GM15510 (cell line): ENCODE data around the gene VPS33B.

Source experiments
- POLR2A ChIP-seq: IDR thresholded peaks from 3 replicates; pipeline ENCODE4 v1.6.1; 2011; ENCODE audit warnings: borderline replicate concordance; ENCODE audit not compliant: insufficient read length; ENCODE audit errors: extremely low read depth

Gene VPS33B

DNA sequence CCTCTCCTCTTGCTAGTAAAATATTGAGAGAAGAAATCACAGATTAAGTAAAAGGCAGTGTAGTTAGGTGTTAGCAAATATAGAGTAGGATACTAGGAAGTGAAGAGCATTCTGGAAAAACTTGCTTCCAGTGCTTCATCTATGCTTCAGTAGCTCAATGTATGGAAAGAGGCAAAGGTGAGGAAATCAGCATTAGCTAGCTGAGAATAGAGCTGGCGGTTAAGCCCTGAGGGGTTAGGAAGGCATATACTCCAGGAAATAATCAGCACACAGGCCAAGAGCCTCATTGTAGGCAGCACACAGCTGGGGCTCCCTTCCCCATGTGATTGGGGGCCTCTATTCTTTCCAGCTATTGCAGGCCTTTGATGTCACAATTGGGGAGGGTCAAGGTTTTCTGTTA is 54.0 kb downstream of the VPS33B start:
- TF ChIP-seq POLR2A: no peak

DNA sequence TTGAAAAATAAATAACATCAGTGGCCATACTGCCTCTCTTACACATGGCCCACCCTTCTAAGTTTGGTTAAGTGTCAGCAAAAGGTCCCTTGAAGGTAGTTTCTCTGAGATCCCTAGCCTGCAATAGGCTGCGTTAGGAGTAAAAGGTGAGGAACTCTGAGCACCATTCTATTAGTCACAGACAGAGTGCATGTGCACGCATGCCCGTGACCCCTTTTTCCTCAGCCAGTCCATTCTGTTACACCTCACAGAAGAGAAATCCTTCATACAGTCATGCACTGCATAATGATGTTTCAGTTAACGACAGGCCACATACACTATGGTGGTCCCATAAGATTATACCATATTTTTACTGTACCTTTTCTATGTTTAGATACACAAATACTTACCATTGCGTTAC is 55.2 kb downstream of the VPS33B start:
- TF ChIP-seq POLR2A: no peak

DNA sequence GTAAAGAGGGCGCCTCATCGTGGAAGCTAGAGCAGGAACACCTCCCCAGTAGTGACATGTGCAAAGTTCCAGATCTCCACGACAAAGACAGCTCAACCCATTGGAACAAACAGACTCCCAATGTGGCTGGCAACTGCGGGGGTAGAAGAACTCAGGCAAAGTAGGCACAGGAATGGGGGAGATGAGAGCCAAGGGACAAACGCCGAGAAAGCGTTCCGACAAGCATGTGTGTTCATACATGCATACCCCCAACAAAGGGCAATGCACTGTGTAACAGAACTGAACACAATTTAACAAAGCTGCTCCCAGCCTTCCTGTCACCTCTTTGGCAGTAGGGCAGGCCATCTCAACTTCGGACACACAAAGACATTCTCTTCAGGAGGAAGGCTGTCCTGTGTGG is 56.1 kb downstream of the VPS33B start:
- TF ChIP-seq POLR2A: no peak

DNA sequence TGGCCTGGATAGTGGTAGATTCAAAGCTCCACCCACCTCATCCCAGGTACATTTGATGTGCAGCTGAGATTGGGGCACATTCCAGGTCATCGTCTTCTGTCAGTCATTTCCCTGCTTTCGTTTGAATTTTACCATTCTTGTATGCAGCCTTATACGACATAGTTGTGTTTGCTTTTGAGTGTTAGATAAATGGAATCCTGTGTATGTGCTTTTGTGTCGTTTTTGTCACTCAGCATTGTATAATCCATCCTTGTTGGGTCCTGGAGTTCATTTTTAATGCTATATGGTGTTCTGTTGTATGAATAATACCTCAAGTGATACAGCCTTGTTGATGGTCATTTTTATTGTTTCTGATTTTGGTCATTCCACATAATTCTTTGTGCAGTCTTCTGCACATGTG is 60.4 kb downstream of the VPS33B start:
- TF ChIP-seq POLR2A: no peak

DNA sequence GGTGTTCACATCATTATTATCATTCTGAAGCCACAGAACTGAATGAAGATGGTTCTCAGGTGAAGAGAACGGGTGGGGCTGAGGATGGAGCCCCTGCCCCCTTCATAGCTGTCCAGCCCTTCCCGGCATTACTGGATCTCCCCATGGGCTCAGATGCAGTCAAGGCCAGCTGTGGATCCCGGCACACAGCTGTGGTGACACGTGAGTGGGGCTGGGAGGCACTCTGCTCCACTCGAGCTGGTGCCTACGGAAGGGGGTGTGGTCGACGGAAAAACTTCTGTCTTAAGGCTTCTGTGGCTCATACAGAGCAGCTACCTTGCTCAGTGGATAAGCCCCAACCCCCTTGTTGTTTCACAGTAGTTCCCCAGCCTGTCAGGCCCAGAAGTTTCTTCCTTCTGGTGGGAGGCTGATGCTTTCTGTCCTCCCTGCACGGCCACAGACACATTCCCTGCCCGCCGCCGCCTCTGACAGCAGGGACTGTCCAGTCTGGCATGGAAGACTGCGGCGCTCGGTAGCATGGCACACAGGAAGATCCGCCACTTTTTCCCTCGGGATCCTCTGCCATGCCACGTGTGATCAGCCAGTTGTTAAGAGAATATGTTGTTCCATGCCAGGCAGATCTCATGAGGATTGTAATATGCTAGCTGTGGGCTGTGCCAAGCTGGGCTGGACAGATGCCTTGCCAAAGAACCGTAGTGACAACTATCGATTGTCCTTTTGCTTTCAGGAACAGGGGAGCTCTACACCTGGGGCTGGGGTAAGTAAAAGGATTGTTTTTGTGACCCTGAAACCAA is 61.9 kb downstream of the VPS33B start:
- no peak for TF ChIP-seq POLR2A

DNA sequence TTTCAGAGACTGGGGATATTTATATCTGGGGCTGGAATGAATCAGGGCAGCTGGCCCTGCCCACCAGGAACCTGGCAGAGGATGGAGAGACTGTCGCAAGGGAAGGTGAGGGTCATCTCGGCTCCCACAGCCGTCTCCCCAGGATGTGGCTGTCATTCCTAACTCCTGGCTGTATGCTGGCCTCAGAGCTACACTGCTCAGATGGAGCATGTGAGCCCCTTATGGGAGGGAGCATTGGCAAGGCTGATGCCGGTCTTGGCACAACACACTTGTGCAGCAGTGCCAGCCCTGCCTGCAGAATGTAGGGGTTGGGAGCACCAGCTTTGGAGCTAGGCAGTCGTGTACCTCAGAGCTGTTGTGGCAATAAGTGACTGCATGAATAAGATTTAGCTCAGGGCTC is 62.5 kb downstream of the VPS33B start:
- TF ChIP-seq POLR2A: no peak

DNA sequence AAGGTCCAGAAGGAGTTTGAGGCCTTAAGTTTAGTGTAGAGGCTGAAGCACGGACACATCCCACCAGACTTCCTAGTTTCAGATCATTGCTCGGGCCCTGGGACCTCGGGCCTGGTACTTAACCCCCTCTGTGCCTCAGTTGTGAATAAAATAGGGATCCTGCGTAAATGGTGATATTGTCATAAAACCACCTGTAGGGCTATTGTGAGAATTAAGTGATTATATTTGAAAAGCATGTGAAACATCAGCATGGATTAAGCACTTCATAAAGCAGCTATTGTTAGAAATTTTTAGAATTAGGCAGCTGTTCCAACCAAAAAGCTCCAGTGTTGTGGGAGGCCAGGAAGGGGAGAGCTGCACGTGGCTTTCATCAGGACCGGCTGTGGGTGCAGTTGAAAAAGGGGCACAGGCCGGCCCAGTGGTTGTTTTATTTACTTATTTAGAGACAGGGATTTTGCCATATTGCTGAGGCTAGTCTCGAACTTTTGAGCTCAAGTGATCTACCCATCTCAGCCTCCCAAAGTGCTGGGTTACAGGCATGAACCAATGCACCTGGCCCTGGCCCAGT is 63.3 kb downstream of the VPS33B start:
- no peak for TF ChIP-seq POLR2A

DNA sequence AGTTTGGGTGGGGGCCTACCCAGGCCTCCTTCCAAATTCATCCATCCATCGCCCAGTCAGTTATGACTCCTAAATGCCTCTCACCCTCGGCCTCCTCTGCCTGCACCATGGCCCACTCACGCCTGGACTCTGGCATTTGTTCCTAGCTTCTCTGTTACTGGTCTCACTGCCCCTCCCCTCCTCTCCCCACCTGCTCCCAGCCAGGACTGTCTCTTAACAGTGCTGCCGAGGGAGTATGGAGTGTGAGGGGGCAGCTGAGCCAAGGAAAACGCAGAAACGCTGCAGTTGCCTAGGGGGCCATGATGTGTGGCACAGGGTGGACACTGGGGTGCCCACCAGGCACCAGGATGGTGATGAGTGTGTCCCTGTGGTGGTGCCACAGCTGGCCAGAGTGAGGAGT is 64.6 kb downstream of the VPS33B start:
- TF ChIP-seq POLR2A: no peak

DNA sequence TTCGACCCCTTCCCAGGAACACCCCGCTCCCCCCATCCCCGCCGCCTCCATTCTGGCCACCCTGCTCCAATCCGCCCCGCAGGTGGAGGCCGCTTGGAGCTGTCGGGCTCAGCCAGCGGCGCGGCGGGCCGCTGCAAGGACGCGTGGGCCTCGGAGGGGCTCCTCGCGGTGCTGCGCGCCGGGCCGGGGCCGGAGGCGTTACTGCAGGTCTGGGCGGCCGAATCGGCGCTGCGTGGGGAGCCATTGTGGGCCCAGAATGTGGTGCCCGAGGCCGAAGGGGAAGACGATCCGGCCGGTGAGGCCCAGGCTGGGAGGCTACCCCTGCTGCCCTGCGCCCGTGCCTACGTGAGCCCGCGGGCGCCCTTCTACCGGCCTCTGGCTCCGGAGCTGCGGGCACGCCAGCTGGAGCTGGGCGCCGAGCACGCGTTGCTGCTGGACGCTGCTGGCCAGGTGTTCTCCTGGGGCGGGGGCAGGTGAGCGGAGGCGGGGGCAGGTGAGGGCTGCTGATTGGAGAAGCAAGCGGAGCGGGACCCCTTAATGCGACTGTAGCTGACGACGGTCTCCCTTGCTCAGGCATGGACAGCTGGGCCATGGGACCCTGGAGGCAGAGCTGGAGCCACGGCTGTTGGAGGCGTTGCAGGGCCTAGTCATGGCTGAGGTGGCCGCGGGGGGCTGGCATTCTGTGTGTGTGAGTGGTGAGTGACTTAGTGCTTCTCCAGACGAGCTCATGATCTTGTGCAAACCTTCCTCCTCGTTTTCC is 65.2 kb downstream of the VPS33B start:
- no peak for TF ChIP-seq POLR2A

DNA sequence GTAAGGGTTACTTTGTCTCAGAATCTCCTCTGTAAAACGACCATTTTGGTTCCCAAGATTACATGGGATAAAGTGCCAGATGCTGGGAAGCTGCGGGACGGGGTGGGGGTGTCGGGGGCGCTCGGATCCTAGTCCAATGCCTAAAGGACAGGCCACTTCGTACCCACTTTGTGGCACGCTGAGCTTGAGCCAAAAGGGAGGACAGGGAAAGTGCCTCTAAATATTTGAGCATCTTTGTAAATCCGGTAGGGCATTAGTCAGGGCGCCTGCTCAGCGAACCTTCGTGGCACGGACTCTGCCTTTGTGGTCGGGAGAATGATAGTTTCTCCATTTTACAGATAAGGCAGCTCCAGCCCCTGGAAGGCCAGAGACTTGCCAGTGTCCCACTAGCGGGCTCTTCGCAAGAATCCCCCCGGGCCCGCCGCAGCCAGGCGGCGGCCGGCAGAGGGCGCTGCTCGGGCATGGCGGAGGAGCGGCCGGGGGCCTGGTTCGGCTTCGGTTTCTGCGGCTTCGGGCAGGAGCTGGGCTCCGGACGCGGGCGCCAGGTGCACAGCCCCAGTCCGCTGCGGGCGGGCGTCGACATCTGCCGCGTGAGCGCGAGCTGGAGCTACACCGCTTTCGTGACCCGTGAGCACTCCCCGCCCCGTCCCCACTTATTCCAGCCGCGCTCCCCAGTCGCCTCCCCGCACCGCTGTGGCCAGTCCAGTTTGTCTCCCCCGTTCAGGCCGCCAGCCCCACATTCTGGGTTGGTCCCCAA is 65.9 kb downstream of the VPS33B start:
- no peak for TF ChIP-seq POLR2A

DNA sequence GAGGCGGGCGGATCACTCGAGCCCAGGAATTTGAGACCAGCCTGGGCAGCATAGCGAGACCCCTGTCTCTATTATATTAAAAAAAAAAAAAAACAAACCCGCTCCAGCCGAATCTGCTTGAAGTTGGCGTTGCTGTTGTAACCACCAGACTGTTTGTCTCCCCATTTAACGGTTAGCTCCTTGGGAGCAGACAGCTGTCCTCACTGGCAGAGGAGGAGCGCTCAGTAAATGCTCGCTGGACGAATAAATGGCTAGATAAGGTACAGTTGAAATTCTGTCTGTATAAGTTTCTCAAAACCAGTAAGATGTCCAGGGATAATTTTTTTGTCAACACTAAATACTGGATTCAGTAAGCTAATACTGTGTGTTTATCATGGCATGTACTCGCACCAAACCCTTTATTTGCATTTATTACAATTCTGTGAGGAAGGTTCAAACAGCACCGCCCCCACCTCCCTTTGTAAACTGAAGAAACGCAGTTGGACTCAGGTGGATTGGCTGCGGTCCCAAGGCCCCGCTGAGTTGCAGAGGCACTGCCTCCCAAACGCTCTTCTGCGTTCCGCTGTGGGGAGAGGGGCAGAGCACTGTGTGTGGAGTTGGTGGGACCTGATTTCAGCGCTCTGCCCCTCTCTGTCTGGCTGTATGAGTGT is 66.6 kb downstream of the VPS33B start:
- TF ChIP-seq POLR2A: no peak

DNA sequence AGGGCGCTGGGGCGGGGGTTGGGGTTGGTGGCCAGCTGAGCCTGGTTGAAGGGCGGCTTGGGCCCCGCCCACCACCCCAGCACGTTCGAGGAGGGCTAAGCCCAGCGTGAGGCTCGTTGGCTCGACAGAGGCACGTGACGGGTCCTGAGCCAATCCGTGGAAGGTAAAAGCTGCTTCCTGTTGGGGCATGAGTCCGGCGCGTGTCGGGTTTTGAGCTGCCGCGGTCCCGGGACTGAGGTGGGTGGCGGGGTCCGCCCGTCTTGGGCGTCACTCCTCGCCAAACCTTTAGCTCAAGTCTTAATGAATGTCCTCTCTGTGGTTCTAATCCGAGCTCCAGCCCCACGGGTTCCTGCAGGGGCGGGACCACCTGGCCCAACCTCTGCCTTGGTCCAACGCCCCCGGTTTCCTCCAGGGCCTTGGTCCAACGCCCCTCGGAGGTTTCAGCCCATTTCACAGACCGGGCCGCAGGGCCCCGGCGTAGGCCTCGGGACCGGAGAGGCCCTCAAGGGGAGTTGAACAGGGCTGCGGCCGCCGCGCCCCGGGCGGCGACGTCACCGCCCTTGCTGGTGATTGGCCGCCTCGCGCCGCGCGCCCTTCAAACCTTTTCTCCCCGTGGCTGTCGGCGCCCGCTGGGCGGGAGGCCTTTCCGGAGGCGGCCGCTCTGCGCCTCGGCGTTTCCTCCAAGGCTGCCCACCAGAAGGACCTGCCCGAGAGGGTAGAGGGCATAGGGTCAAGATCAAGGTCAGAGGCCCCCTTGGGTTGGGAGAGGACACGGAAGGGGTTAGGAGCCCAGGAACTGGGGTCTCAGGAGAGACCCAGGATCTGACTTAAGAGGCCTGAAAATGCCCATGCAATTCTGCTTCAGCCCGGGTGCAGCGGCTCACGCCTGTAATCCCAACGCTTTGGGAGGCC is 67.4 kb downstream of the VPS33B start, which contains the start of gene RCCD1:
Gene RCCD1, plus strand, starts transcription at position 173 of the 912 bp plus-strand sequence. CDS start 1,851 bp downstream, outside the sequence.
- TF ChIP-seq POLR2A: peak; percentile 83

DNA sequence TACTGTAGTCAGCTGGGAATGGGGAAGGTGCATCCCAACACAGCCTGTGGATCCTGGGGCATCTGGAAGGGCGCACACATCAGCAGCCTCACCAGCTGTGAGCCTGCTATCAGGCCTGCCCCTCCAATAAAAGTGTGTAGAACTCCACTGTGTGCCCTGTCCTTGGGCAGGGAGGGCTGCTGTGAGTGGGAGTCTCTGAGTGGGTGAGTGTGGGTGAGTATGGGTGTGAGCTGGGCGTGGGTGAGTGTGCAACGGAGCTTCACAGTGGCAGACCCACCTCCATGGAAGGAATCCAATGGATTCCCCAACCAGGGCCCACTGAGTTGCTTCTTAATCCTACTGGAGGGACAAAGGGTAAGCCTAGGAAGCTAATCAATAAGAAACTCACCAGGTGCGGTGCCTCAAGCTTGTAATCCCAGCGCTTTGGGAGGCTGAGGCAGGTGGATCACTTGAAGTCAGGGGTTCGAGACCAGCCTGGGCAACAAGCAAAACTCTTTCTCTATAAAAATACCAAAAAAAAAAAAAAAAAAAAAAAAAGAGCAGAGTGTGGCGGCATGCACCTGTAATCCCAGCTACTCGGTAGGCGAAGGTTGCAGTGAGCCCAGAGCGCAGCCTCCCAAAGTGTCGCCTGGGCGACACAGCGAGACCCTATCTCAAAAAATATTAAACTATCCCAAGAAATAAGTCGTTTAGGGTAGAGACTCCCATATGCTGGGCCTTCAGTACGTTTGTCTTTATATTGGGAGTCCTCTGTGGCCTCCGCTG is 68.3 kb downstream of the VPS33B start:
- no peak for TF ChIP-seq POLR2A
